ENCODE results near the gene RNF41.
"Not testable (repeated sequence)": the region's sequence is repeated elsewhere in the genome, so short reads cannot be mapped to it uniquely, and the experiment has no call there.

RNF41 gene

GRCh38 chr12:56164345-56164729 is 57.4 kb downstream of the RNF41 start:
- DNase-seq: no peak

GRCh38 chr12:56163533-56164344 is 58.0 kb downstream of the RNF41 start:
- no peak for DNase-seq

- DNase-seq: peak; percentile 21
Measured at GRCh38 chr12:56162468-56163290, 59.0 kb downstream of the RNF41 start.

- DNase-seq: no peak
Measured at GRCh38 chr12:56161690-56162351, 59.9 kb downstream of the RNF41 start.

GRCh38 chr12:56160894-56161689 is 60.6 kb downstream of the RNF41 start:
- DNase-seq: no peak

GRCh38 chr12:56160193-56160763 is 61.4 kb downstream of the RNF41 start:
- no peak for DNase-seq

- DNase-seq: no peak
Measured at GRCh38 chr12:56159482-56160192, 62.1 kb downstream of the RNF41 start.

- DNase-seq: peak; percentile 73
Measured at GRCh38 chr12:56158926-56159461, 62.7 kb downstream of the RNF41 start.

GRCh38 chr12:56158029-56158925 is 63.4 kb downstream of the RNF41 start, which contains the start of gene MYL6:
Gene MYL6, plus strand, starts transcription at chr12:56158359. Its CDS starts 43 bp downstream, at chr12:56158402.
- peak; percentile 97 for DNase-seq

GRCh38 chr12:56157201-56158028 is 64.3 kb downstream of the RNF41 start:
- peak; percentile 93 for DNase-seq

GRCh38 chr12:56156464-56157200 is 65.1 kb downstream of the RNF41 start:
- DNase-seq: not testable (repeated sequence)

- no peak for DNase-seq
Measured at GRCh38 chr12:56155256-56155845, 66.4 kb downstream of the RNF41 start.

- DNase-seq: no peak
Measured at GRCh38 chr12:56154818-56155217, 66.9 kb downstream of the RNF41 start.

- no peak for DNase-seq
Measured at GRCh38 chr12:56154246-56154771, 67.4 kb downstream of the RNF41 start.

- no peak for DNase-seq
Measured at GRCh38 chr12:56153678-56154065, 68.0 kb downstream of the RNF41 start.

GRCh38 chr12:56152756-56153677 is 68.7 kb downstream of the RNF41 start:
- no peak for DNase-seq
